ENCODE results near the gene MAPKBP1. TPM values are rescaled to one million over a fixed set of nuclear protein-coding genes. Genes with fewer than 3 reads are reported as not detected.

MAPKBP1 gene
- total RNA-seq, 2 donors from 2014 or later: 35.8 to 37.0 TPM

DNA sequence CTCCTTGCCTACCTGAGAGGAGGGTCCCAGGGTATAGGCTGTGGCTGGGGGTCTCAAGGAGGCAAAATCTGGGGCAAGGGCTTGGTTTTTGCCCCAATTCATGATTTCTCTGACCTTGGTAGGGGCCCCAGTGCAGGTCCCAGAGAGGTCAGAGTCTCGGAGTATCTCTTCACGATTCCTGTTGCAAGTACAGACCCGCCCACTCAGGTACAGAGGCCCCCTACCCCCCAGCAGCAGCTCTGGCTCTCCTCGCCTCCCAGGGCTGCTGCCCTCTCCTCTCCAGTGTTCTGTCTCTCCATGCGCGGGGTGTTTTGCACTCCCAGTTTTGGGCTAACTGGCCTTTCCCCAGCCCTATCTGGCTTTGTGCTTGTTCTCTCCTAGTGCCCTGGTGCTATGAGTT, 48.2 kb downstream of the MAPKBP1 start:
- Histone ChIP-seq H3K27ac (no peak overlapping the region), H3K27me3 (replicated peaks; ENCODE audit: insufficient read depth) (no peaks in the 10 kb centered on the region), H3K9me3 (no peaks in the 10 kb centered on the region), H3K36me3 (peaks cover 55% of the 10 kb centered on the region), H3K4me3 (no peak overlapping the region), H3K4me1 (ENCODE audit: control insufficient read depth in 1 of 2, low read depth in 2 of 2) (peaks cover 0 to 4% of the 10 kb centered on the region in 2 donors)
- ATAC-seq (ENCODE audit: insufficient number of reproducible peaks, low FRiP score, low read depth) (no peak), DNase-seq (ENCODE audit: low spot score) (no peak)
- TF ChIP-seq, protein P1, sequence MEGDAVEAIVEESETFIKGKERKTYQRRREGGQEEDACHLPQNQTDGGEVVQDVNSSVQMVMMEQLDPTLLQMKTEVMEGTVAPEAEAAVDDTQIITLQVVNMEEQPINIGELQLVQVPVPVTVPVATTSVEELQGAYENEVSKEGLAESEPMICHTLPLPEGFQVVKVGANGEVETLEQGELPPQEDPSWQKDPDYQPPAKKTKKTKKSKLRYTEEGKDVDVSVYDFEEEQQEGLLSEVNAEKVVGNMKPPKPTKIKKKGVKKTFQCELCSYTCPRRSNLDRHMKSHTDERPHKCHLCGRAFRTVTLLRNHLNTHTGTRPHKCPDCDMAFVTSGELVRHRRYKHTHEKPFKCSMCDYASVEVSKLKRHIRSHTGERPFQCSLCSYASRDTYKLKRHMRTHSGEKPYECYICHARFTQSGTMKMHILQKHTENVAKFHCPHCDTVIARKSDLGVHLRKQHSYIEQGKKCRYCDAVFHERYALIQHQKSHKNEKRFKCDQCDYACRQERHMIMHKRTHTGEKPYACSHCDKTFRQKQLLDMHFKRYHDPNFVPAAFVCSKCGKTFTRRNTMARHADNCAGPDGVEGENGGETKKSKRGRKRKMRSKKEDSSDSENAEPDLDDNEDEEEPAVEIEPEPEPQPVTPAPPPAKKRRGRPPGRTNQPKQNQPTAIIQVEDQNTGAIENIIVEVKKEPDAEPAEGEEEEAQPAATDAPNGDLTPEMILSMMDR (IDR thresholded peaks at IDR 0.05): no peak

DNA sequence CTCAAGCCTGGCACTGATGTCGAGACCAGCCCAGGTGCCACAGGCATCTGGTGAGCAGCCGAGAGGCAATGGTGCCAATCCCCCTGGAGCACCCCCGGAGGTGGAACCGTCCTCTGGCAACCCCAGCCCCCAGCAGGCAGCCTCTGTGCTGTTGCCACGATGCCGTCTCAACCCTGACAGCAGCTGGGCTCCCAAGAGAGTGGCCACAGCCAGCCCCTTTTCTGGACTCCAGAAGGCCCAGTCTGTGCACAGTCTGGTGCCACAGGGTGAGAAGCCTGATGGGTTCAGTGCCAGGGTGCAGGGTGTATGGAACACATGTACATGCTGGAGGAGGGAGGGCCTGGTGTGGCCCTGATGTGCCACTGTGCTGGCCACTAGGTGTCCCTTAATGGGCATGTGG, 48.7 kb downstream of the MAPKBP1 start:
- Histone ChIP-seq H3K4me1 (ENCODE audit: control insufficient read depth in 1 of 2, low read depth in 2 of 2) (peaks cover 0 to 5% of the 10 kb centered on the region in 2 donors), H3K4me3 (no peak overlapping the region), H3K9me3 (no peaks in the 10 kb centered on the region), H3K27me3 (replicated peaks; ENCODE audit: insufficient read depth) (no peaks in the 10 kb centered on the region), H3K27ac (no peak overlapping the region), H3K36me3 (peaks cover 50% of the 10 kb centered on the region)
- ATAC-seq (ENCODE audit: insufficient number of reproducible peaks, low FRiP score, low read depth): no peak
- TF ChIP-seq, protein P1 (IDR thresholded peaks at IDR 0.05): no peak
- DNase-seq (ENCODE audit: low spot score): no peak

DNA sequence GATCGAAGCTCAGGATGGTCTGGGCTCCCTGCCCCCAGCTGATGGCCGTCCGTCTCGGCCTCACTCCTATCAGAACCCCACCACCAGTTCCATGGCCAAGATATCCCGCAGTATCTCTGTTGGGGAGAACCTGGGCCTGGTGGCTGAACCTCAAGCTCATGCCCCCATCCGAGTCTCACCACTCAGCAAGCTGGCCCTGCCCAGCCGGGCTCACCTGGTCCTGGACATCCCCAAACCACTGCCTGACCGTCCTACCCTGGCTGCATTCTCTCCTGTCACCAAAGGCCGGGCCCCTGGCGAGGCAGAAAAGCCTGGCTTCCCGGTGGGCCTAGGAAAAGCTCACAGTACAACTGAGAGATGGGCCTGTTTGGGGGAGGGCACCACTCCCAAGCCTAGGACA, 49.2 kb downstream of the MAPKBP1 start:
- Histone ChIP-seq H3K27me3 (replicated peaks; ENCODE audit: insufficient read depth) (no peaks in the 10 kb centered on the region), H3K4me1 (ENCODE audit: control insufficient read depth in 1 of 2, low read depth in 2 of 2) (peaks cover 0 to 6% of the 10 kb centered on the region in 2 donors), H3K27ac (no peak overlapping the region), H3K9me3 (no peaks in the 10 kb centered on the region), H3K4me3 (no peak overlapping the region), H3K36me3 (peaks cover 44% of the 10 kb centered on the region)
- no peak for DNase-seq (ENCODE audit: low spot score)
- TF ChIP-seq, protein P1 (IDR thresholded peaks at IDR 0.05): no peak
- ATAC-seq (ENCODE audit: insufficient number of reproducible peaks, low FRiP score, low read depth): no peak

DNA sequence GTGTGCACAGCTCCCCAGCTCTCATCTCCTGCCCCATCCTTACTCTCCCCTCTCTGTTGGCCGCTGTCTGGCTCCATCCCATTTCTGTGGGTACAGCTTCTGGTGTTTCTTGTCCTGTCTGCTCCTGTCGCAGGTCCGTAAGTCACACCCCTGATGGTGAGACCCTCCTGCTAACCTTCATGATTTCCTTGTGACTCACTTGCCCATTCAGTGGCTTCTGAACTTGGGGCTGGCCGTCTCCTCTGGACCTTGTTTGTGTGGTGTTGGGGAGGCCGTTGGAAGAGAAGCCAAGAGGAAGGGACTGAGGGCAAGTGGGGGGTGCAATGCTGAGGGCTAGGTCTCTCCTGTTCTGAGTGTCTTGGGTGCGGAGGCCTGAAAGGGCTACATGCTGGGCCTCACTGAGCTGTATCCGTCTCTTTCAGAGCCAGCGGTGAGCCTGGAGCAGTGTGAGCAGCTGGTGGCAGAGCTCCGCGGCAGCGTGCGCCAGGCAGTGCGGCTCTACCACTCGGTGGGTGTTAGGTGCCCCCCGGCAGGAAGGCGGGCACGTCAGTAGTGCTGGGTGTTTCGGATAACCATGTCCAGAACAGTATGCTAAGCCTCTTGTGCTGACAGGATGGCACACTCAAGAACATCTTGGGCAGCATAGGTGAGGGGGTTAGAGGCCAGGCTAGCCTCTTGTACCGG, 49.9 kb downstream of the MAPKBP1 start:
- peaks cover 37% of the 10 kb centered on the region for H3K36me3 ChIP-seq
- H3K27me3 ChIP-seq (replicated peaks; ENCODE audit: insufficient read depth): no peaks in the 10 kb centered on the region
- TF ChIP-seq, protein P1 (IDR thresholded peaks at IDR 0.05): no peak
- no peaks in the 10 kb centered on the region for H3K9me3 ChIP-seq
- no peak overlapping the region for H3K27ac ChIP-seq
- ATAC-seq (ENCODE audit: insufficient number of reproducible peaks, low FRiP score, low read depth) (no peak), DNase-seq (ENCODE audit: low spot score) (no peak)
- H3K4me3 ChIP-seq: no peak overlapping the region
- peaks cover 4 to 13% of the 10 kb centered on the region in 2 donors for H3K4me1 ChIP-seq (ENCODE audit: control insufficient read depth in 1 of 2, low read depth in 2 of 2)

DNA sequence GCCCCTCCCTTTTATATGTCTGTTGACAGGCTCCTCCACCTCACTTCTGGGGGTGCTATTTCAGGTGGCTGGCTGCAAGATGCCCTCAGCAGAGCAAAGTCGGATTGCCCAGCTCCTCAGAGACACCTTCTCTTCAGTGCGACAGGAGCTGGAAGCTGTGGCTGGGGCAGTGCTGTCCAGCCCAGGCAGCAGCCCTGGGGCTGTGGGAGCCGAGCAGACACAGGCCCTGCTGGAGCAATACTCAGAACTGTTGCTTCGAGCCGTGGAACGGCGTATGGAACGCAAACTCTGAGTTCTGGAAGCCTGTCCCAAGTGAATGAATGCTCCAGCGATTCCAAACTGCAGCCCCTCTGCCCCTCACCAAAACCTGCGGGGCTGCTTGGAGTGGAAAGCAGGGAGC, 50.9 kb downstream of the MAPKBP1 start:
- no peak overlapping the region for H3K4me3 ChIP-seq
- no peaks in the 10 kb centered on the region for H3K9me3 ChIP-seq
- ATAC-seq (ENCODE audit: insufficient number of reproducible peaks, low FRiP score, low read depth): no peak
- no peaks in the 10 kb centered on the region for H3K27me3 ChIP-seq (replicated peaks; ENCODE audit: insufficient read depth)
- H3K4me1 ChIP-seq (ENCODE audit: control insufficient read depth in 1 of 2, low read depth in 2 of 2): peaks cover 4 to 22% of the 10 kb centered on the region in 2 donors
- H3K27ac ChIP-seq: no peak overlapping the region
- peaks cover 30% of the 10 kb centered on the region for H3K36me3 ChIP-seq
- no peak for DNase-seq (ENCODE audit: low spot score)
- TF ChIP-seq, protein P1 (IDR thresholded peaks at IDR 0.05): no peak

Measured in thoracic aorta (tissue), 2 donors.